H9 (cell line): Measurements from ENCODE around the gene MINDY4B. TPM values are rescaled to one million over a fixed set of nuclear protein-coding genes. Genes with fewer than 3 reads are reported as not detected.

ENCODE experiments used
- DNase-seq: peaks from one replicate; pipeline ENCODE4 v3.0.0-alpha.2; 2017
- H2AFZ ChIP-seq: one replicate; pipeline ENCODE4 v1.6.1; 2013; ENCODE audit warnings: mild to moderate bottlenecking, low read length, control low read depth, moderate library complexity
- H2AK5ac ChIP-seq: 2 replicates; pipeline ENCODE4 v1.6.1; 2013; ENCODE audit warnings: low read length, control low read depth, mixed read lengths; ENCODE audit not compliant: insufficient read length
- H2BK120ac ChIP-seq: one replicate; pipeline ENCODE4 v1.6.1; 2013; ENCODE audit warnings: low read depth, mild to moderate bottlenecking, low read length, control low read depth, inconsistent platforms; ENCODE audit not compliant: poor library complexity, severe bottlenecking
- H2BK12ac ChIP-seq: 2 replicates; pipeline ENCODE4 v1.6.1; 2013; ENCODE audit warnings: low read length, control low read depth, mixed read lengths, low read depth; ENCODE audit not compliant: insufficient read length
- H2BK15ac ChIP-seq: 2 replicates; pipeline ENCODE4 v1.6.1; 2013; ENCODE audit warnings: low read depth, low read length, control low read depth
- H2BK20ac ChIP-seq: one replicate; pipeline ENCODE4 v1.6.1; 2013; ENCODE audit warnings: low read depth, mild to moderate bottlenecking, low read length, control low read depth, inconsistent platforms; ENCODE audit not compliant: poor library complexity, severe bottlenecking
- H2BK5ac ChIP-seq: 2 replicates; pipeline ENCODE4 v1.6.1; 2013; ENCODE audit warnings: low read length, control low read depth, mixed read lengths; ENCODE audit not compliant: insufficient read length
- H3K14ac ChIP-seq: 2 replicates; pipeline ENCODE4 v1.6.1; 2013; ENCODE audit warnings: low read length, control low read depth; ENCODE audit not compliant: insufficient read depth
- H3K18ac ChIP-seq: 2 replicates; pipeline ENCODE4 v1.6.1; 2013; ENCODE audit warnings: low read depth, mild to moderate bottlenecking, mixed read lengths, low read length, control low read depth; ENCODE audit not compliant: insufficient read length
- H3K23ac ChIP-seq: 2 replicates; pipeline ENCODE4 v1.6.1; 2013; ENCODE audit warnings: low read length, control low read depth, mixed read lengths, low read depth; ENCODE audit not compliant: insufficient read length
- H3K23me2 ChIP-seq: 2 replicates; pipeline ENCODE4 v1.6.1; 2013; ENCODE audit warnings: low read depth, mild to moderate bottlenecking, mixed read lengths, low read length, control low read depth; ENCODE audit not compliant: insufficient read length, poor library complexity, severe bottlenecking
- H3K27ac ChIP-seq: 2 replicates; pipeline ENCODE4 v1.5.1; 2013; ENCODE audit warnings: low read length, control low read depth, mixed read lengths, low read depth; ENCODE audit not compliant: insufficient read length
- H3K27me3 ChIP-seq: 2 replicates; pipeline ENCODE4 v1.6.1; 2013; ENCODE audit warnings: low read length, control low read depth, inconsistent platforms; ENCODE audit not compliant: insufficient read depth
- H3K4ac ChIP-seq: 2 replicates; pipeline ENCODE4 v1.6.1; 2013; ENCODE audit warnings: low read depth, mild to moderate bottlenecking, control low read depth, inconsistent platforms, low read length, moderate library complexity
- H3K4me1 ChIP-seq: 2 replicates; pipeline ENCODE4 v1.6.1; 2013; ENCODE audit warnings: low read length, control low read depth, inconsistent platforms; ENCODE audit not compliant: insufficient read depth
- H3K4me2 ChIP-seq: 2 replicates; pipeline ENCODE4 v1.6.1; 2013; ENCODE audit warnings: low read length, control low read depth, mixed read lengths; ENCODE audit not compliant: insufficient read length, insufficient read depth
- H3K56ac ChIP-seq: 2 replicates; pipeline ENCODE4 v1.6.1; 2013; ENCODE audit warnings: low read depth, mild to moderate bottlenecking, mixed read lengths, low read length, control low read depth; ENCODE audit not compliant: insufficient read length
- H3K79me1 ChIP-seq: 2 replicates; pipeline ENCODE4 v1.6.1; 2013; ENCODE audit warnings: low read depth, mild to moderate bottlenecking, moderate library complexity, low read length, control low read depth, inconsistent platforms; ENCODE audit not compliant: insufficient read depth, poor library complexity, severe bottlenecking
- H3K79me2 ChIP-seq: 2 replicates; pipeline ENCODE4 v1.6.1; 2013; ENCODE audit warnings: low read length, control low read depth, inconsistent platforms; ENCODE audit not compliant: insufficient read depth
- H3K9ac ChIP-seq: 2 replicates; pipeline ENCODE4 v1.6.1; 2013; ENCODE audit warnings: low read length, control low read depth, mixed read lengths; ENCODE audit not compliant: insufficient read length; ENCODE audit errors: extremely low read depth
- H3K9me3 ChIP-seq: one replicate; pipeline ENCODE4 v1.6.1; 2013; ENCODE audit warnings: low read depth, low read length, inconsistent platforms; ENCODE audit not compliant: control insufficient read depth
- H3T11ph ChIP-seq: one replicate; pipeline ENCODE4 v1.6.1; 2013; ENCODE audit warnings: mild to moderate bottlenecking, low read length, control low read depth, inconsistent platforms
- H4K20me1 ChIP-seq: one replicate; pipeline ENCODE4 v1.6.1; 2013; ENCODE audit not compliant: control insufficient read depth, insufficient read length, insufficient read depth
- H4K5ac ChIP-seq: 2 replicates; pipeline ENCODE4 v1.6.1; 2013; ENCODE audit warnings: low read depth, mild to moderate bottlenecking, mixed read lengths, low read length, control low read depth; ENCODE audit not compliant: insufficient read length
- H4K8ac ChIP-seq: replicated peaks from 2 replicates; pipeline ENCODE4 v1.6.1; 2013; ENCODE audit warnings: low read length, control low read depth, mixed read lengths, low read depth; ENCODE audit not compliant: insufficient read length
- H4K91ac ChIP-seq: 2 replicates; pipeline ENCODE4 v1.6.1; 2013; ENCODE audit warnings: low read depth, mild to moderate bottlenecking, moderate library complexity, mixed read lengths, low read length, control low read depth; ENCODE audit not compliant: insufficient read length
- H3K27ac Mint-ChIP-seq, 3 experiments: 2 replicates in 2 of 3; 3 replicates in 1 of 3; pipeline ENCODE4 v1.8.0; 2020 to 2021; ENCODE audit warnings: mixed read lengths in 3 of 3, mild to moderate bottlenecking in 1 of 3, moderate library complexity in 1 of 3
- H3K27me3 Mint-ChIP-seq: 2 replicates; pipeline ENCODE4 v1.8.0; 2021; ENCODE audit warnings: low read depth, mild to moderate bottlenecking, moderate library complexity, mixed read lengths
- H3K36me3 Mint-ChIP-seq, 3 experiments: 2 replicates in 2 of 3; 3 replicates in 1 of 3; pipeline ENCODE4 v1.8.0; 2020 to 2021; ENCODE audit warnings: low read depth in 3 of 3, mixed read lengths in 3 of 3; ENCODE audit not compliant: insufficient read depth in 1 of 3
- H3K4me1 Mint-ChIP-seq, 2 experiments: 2 replicates each; pipeline ENCODE4 v1.8.0; 2020; ENCODE audit warnings: mixed read lengths in 2 of 2
- H3K4me3 Mint-ChIP-seq, 2 experiments: 2 replicates in 1 of 2; 3 replicates in 1 of 2; pipeline ENCODE4 v1.8.0; 2020 to 2021; ENCODE audit warnings: mild to moderate bottlenecking in 2 of 2, mixed read lengths in 2 of 2, moderate library complexity in 1 of 2
- H3K9me3 Mint-ChIP-seq, 2 experiments: 2 replicates in 1 of 2; 3 replicates in 1 of 2; pipeline ENCODE4 v1.8.0; 2020; ENCODE audit warnings: mild to moderate bottlenecking in 2 of 2, mixed read lengths in 2 of 2, moderate library complexity in 1 of 2
- WGBS: extraction: QIAGEN DNeasy Blood & Tissue Kit; methylation state at CpG from one replicate; pipeline ENCODE4 v1.1.7; 2013; ENCODE audit warnings: missing lambda C conversion rate, low lambda C conversion rate, mixed read lengths; ENCODE audit not compliant: insufficient read length; ENCODE audit errors: extremely low coverage; 5-methylcytosine and 5-hydroxymethylcytosine counted together
- total RNA-seq: library from RNA; stranded (reverse); gene quantifications from 2 replicates; pipeline ENCODE4 v1.2.1, GENCODE V29; 2021
- TF ChIP-seq, protein P1 (sequence below): fragments of 200-600 bp; sonication (generic); conservative IDR thresholded peaks from 3 replicates; pipeline ENCODE4 v1.8.0; 2021; ENCODE audit warnings: antibody characterized with exemption, mild to moderate bottlenecking

MINDY4B gene
- total RNA-seq, 1 experiment from 2014 or later, result not detected

GRCh38 chr3:150868282-150868681, 37.0 kb downstream of the MINDY4B start:
- no peak overlapping the region for H4K91ac ChIP-seq
- no peak overlapping the region for H2BK120ac ChIP-seq
- H3K27ac ChIP-seq, result no peak overlapping the region
- no CpG with 5 or more reads among the region's 3 CpGs for WGBS
- H2BK5ac ChIP-seq, result no peak overlapping the region
- H3K9me3 ChIP-seq, result no peaks in the 10 kb centered on the region
- no peak overlapping the region for H3K56ac ChIP-seq
- no peak overlapping the region for H2BK15ac ChIP-seq
- Mint-ChIP-seq H3K4me1 (peaks cover 3 to 6% of the 10 kb centered on the region in 2 experiments; a peak in 2 of 4 replicates), H3K4me3 (no peak overlapping the region), H3K9me3 (no peaks in the 10 kb centered on the region; a peak in 1 of 5 replicates), H3K27ac (no peak overlapping the region), H3K36me3 (no peaks in the 10 kb centered on the region; a peak in 3 of 7 replicates), H3K27me3 (peaks cover 1% of the 10 kb centered on the region; the same call in 1 of the 2 replicates)
- H4K5ac ChIP-seq, result no peak overlapping the region
- no peak overlapping the region for H4K8ac ChIP-seq
- H3K4ac ChIP-seq, result no peak overlapping the region
- no peaks in the 10 kb centered on the region for H3K23me2 ChIP-seq
- H2AK5ac ChIP-seq, result no peak overlapping the region
- no peaks in the 10 kb centered on the region for H3K79me2 ChIP-seq
- TF ChIP-seq, protein P1, sequence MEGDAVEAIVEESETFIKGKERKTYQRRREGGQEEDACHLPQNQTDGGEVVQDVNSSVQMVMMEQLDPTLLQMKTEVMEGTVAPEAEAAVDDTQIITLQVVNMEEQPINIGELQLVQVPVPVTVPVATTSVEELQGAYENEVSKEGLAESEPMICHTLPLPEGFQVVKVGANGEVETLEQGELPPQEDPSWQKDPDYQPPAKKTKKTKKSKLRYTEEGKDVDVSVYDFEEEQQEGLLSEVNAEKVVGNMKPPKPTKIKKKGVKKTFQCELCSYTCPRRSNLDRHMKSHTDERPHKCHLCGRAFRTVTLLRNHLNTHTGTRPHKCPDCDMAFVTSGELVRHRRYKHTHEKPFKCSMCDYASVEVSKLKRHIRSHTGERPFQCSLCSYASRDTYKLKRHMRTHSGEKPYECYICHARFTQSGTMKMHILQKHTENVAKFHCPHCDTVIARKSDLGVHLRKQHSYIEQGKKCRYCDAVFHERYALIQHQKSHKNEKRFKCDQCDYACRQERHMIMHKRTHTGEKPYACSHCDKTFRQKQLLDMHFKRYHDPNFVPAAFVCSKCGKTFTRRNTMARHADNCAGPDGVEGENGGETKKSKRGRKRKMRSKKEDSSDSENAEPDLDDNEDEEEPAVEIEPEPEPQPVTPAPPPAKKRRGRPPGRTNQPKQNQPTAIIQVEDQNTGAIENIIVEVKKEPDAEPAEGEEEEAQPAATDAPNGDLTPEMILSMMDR, result no peak
- H3T11ph ChIP-seq, result no peak overlapping the region
- no peak overlapping the region for H3K18ac ChIP-seq
- no peak overlapping the region for H3K4me2 ChIP-seq
- no peaks in the 10 kb centered on the region for H3K4me1 ChIP-seq
- H3K79me1 ChIP-seq, result no peaks in the 10 kb centered on the region
- no peak overlapping the region for H2AFZ ChIP-seq
- H3K23ac ChIP-seq, result no peak overlapping the region
- no peak overlapping the region for H3K9ac ChIP-seq
- no peak overlapping the region for H2BK12ac ChIP-seq
- H2BK20ac ChIP-seq, result no peak overlapping the region
- no peaks in the 10 kb centered on the region for H4K20me1 ChIP-seq
- no peak for DNase-seq
- H3K27me3 ChIP-seq, result no peaks in the 10 kb centered on the region
- H3K14ac ChIP-seq, result no peak overlapping the region
